Dendritic cell treated with granulocyte-macrophage colony-stimulating factor and Interleukin-4, amounts not matched to agents 40 ng/mL and 50 ng/mL, for 4 days (primary cell): ENCODE data around the gene GOT2.
A peak's percentile ranks its signal among the peaks of the same experiment; 100 is the strongest.

Experiments used
- H3K27ac Mint-ChIP-seq: one replicate; pipeline ENCODE4 v1.8.0; 2022; ENCODE audit warnings: mild to moderate bottlenecking, mixed read lengths
- H3K27me3 Mint-ChIP-seq: one replicate; pipeline ENCODE4 v1.8.0; 2022; ENCODE audit warnings: mild to moderate bottlenecking, mixed read lengths
- H3K36me3 Mint-ChIP-seq: one replicate; pipeline ENCODE4 v1.8.0; 2022; ENCODE audit warnings: low read depth, mixed read lengths
- H3K4me1 Mint-ChIP-seq: one replicate; pipeline ENCODE4 v1.8.0; 2022; ENCODE audit warnings: low read depth, mixed read lengths
- H3K4me3 Mint-ChIP-seq: one replicate; pipeline ENCODE4 v1.8.0; 2022; ENCODE audit warnings: mild to moderate bottlenecking, moderate library complexity, mixed read lengths
- H3K9me3 Mint-ChIP-seq: one replicate; pipeline ENCODE4 v1.8.0; 2022; ENCODE audit warnings: mixed read lengths
- intact Hi-C: fragments of 100-400 bp; cut with micrococcal nuclease; formaldehyde crosslinking; loops from one replicate; pipeline ENCODE4 v1.15.0; 2022

Gene GOT2

DNA sequence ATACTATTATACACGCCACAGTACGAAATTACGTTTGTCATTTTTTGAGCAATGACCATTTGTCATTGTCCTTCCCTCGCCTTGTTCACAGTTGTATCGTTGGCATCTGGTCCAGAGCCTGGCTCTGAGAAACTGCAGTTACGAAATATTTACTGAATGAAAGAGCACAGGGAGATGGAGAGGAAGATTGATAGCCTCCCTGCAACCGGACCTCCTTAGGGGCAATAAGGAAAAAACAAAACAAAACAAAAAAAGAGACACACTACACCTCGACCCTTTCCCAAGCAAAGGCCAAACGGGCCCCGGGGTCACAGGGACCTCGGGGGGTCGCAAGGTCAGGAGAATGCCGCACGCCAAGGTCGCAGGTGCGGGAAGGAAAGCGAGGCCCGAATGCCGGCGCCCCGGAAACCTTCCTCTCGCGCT lies 857 bp downstream of the GOT2 start:
- peaks cover 15% of the 10 kb centered on the region for H3K4me1 Mint-ChIP-seq
- H3K9me3 Mint-ChIP-seq: no peaks in the 10 kb centered on the region
- H3K36me3 Mint-ChIP-seq: peaks cover 15% of the 10 kb centered on the region
- peak overlapping the region; percentile 93 for H3K4me3 Mint-ChIP-seq
- H3K27me3 Mint-ChIP-seq: peaks cover 5% of the 10 kb centered on the region
- peak overlapping the region; percentile 81 for H3K27ac Mint-ChIP-seq
- intact Hi-C loops: loop anchor here (5.0 kb wide), 1 partner anchor 51 kb away; the partner anchor contains the start of gene SLC38A7

DNA sequence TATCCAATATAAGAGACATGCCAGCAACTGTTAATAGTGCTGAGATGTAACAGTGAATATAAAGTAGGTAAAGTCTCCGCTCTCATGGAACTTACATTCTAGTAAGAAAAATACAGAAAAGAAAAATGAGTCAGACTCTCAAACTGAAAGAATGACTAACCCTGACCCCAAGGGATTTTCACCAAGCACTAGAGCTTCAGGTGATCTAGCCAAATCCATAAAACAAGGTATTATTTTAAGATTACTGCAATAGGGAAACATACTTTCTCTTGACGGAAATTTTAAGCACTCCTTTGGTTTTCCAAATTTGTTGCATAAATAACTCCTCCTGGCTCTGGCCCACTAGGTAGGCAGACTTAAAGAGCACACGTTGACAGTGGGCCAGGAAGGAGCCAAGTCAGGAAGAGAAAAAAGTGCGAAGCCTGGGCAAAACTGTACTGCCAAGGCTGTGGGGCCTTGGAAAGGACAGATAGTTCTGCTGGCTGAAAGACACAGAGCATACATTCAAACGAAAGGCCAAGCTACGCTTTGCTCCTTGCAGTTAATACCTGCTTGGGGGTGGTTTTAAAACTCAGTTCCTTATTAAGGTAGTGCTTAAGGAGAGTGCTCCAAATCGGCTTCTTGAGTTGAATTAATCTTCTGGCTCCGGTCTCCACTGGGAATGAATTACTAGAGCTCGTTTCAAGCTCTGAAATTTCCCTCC lies 1.4 kb downstream of the GOT2 start:
- intact Hi-C loops: loop anchor here (5.0 kb wide), 1 partner anchor 50 kb away; the partner anchor contains the start of gene SLC38A7
- peaks cover 15% of the 10 kb centered on the region for H3K36me3 Mint-ChIP-seq
- H3K4me1 Mint-ChIP-seq: peaks cover 15% of the 10 kb centered on the region
- H3K27ac Mint-ChIP-seq: peak overlapping the region; percentile 81
- peak overlapping the region; percentile 93 for H3K4me3 Mint-ChIP-seq
- no peaks in the 10 kb centered on the region for H3K9me3 Mint-ChIP-seq
- peaks cover 3% of the 10 kb centered on the region for H3K27me3 Mint-ChIP-seq

DNA sequence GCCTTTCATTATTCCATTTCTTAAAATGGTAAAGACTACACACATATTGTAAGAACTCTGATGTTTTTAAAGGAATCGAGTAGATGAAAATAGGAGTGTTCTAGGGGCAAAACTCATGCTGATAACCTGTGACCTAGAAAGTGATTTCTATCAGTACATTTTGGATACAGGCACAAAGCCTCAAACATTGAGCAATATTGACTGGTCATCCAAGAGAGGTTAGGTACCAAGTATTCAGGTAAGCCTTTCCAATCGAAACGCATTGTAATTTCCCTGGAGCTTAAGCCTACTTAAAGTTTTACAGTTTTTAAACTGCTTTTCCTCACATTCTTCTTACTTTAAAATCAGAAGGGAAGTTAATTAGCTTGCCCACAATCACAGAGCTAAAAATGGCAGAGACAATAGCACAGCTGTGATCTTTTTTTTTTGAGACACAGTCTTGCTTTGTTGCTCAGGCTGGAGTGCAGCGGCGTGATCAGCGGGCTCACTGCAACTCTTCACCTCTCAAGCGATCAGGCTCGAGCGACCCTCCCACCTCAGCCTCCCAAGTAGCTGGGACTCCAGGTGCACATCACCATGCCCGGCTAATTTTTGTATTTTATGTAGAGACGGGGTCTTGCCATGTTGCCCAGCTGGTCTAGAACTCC lies 3.3 kb downstream of the GOT2 start:
- Mint-ChIP-seq H3K27me3 (no peaks in the 10 kb centered on the region), H3K27ac (no peak overlapping the region), H3K36me3 (peaks cover 15% of the 10 kb centered on the region), H3K4me1 (peaks cover 15% of the 10 kb centered on the region), H3K4me3 (no peak overlapping the region), H3K9me3 (no peaks in the 10 kb centered on the region)
- intact Hi-C loops: loop anchor here (5.0 kb wide), 1 partner anchor 49 kb away; the partner anchor contains the start of gene SLC38A7

DNA sequence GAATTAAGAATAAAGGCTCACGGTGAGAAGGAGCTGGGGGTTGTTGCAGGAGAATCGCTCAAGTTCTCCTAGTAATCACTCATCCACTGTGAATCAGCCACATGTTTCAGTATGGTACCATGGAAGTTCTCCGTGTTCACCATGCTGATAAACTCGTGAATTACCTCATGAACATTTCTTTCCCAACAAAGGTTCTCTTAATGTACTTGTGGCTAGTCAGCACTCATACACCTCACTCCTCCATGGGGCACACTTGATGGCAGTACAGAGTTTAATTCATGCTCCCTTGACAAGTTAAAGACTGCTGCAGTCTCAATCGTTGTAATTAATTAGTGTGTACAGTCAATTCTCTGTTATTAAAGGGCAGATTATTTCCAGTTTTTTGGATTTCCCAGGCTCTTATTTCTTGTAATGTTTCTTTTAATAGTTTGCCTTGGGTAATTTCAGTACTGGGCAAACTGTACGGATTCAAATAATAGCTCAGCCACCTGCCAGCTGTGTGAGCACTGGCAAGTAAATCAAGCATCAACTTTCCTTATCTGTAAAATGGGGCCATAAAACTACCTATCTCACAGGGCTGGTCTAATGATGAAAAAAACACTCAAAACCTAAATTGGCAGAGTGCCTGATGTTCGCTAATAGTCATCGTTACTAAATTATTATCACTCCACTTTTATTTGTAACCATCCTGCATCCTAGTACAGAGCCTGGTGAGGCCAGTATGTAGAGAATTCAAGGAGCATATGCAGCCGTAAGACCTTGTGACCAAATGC lies 6.1 kb downstream of the GOT2 start:
- no peak overlapping the region for H3K4me3 Mint-ChIP-seq
- peaks cover 10% of the 10 kb centered on the region for H3K4me1 Mint-ChIP-seq
- H3K9me3 Mint-ChIP-seq: no peaks in the 10 kb centered on the region
- peaks cover 14% of the 10 kb centered on the region for H3K36me3 Mint-ChIP-seq
- H3K27ac Mint-ChIP-seq: no peak overlapping the region
- no peaks in the 10 kb centered on the region for H3K27me3 Mint-ChIP-seq
- intact Hi-C loops: no loop called here

DNA sequence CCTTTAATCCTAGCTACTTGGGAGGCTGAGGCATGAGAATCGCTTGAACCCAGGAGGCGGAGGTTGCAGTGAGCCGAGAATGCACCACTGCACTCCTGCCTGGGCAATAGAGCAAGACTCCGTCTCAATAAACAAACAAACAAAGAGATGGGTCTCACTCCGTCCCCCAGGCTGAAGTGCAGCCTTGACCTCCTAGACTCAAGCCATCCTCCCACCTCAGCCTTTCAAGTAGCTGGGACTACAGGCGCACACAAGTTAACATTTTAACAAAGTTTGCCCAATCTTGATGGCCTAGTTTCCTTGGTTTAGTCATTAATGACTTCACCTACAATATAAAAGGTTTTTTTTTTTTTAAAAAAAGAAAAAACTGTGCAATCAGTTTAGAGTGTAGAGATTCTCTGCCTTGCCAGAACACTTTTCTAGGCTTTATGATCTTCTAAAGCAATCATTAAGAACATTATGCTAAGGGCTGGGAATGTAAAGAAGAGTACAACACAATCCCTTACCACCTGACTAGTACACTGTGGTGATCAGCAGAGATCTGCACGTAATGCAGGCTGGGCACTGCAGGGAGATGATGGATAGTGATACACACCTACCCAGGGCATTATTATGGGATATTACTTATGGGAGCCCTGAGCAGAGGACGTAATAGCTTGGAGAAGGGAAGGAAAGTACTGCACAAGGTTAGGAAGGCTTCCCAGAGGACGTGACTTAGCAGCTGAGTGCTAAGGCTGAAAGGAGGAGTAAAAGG lies 6.9 kb downstream of the GOT2 start:
- Mint-ChIP-seq H3K4me3 (no peak overlapping the region), H3K9me3 (no peaks in the 10 kb centered on the region), H3K36me3 (peaks cover 18% of the 10 kb centered on the region), H3K27ac (no peak overlapping the region), H3K4me1 (peaks cover 5% of the 10 kb centered on the region), H3K27me3 (no peaks in the 10 kb centered on the region)
- intact Hi-C loops: no loop called here

DNA sequence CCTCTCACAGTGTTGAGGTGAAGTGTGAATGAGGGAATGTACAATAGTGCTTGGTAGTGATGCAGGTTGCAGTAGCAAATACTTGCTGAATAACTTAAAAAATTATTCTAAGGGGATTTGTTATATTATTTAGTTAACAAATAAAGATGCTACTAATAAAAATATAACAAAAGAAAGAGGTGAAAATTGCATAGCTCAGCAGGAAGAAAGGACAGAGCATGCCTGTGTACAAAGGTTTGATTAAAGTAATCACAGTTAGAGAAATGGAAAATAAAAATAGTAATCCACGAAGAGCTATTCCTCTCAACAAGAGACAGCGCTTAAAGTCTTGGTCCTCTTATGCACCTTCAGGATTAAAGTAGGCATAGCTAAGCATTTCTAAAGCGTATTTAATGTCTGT lies 11.0 kb downstream of the GOT2 start:
- no peaks in the 10 kb centered on the region for H3K4me1 Mint-ChIP-seq
- no peak overlapping the region for H3K4me3 Mint-ChIP-seq
- H3K27ac Mint-ChIP-seq: no peak overlapping the region
- H3K27me3 Mint-ChIP-seq: no peaks in the 10 kb centered on the region
- H3K36me3 Mint-ChIP-seq: peaks cover 51% of the 10 kb centered on the region
- intact Hi-C loops: no loop called here
- H3K9me3 Mint-ChIP-seq: no peaks in the 10 kb centered on the region

DNA sequence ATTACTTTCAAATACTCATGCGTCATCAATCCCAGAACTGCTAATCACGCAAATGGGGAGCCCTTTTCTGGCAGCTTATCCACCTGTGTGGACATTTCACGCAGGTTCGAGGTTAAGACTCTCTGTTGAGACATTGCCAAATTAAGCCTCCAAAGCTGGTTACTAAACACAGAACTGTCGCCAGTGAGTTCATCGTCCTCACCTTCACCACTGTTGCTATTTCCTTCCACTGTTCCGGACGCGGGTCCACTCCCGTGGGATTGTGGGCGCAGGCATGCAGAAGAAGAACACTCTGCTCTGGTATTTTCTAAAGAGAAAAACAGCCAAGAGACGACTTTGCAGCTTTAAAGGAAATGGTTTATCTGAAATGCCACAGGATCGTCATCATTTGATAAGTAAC lies 16.1 kb downstream of the GOT2 start:
- Mint-ChIP-seq H3K36me3 (peaks cover 92% of the 10 kb centered on the region), H3K27ac (no peak overlapping the region), H3K9me3 (no peaks in the 10 kb centered on the region), H3K27me3 (no peaks in the 10 kb centered on the region), H3K4me1 (no peaks in the 10 kb centered on the region), H3K4me3 (no peak overlapping the region)
- intact Hi-C loops: no loop called here

DNA sequence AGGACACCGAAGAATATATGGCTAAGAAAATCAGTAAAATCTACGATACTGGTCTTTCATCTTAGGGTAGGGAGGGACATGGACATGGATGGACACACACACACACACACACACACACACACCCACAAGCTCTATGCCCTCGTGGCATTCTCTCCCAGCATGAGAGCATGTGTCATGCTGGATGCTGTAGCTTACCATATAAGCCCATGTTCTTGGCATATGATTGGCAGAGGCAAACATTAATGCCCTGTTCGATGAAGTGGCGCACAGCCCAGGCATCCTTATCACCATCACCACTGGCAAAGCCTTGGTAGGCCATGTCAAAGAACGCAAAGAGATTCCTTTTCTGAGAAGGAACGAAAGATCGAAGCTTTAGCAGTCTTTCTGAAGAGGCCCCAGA lies 17.6 kb downstream of the GOT2 start:
- no peak overlapping the region for H3K27ac Mint-ChIP-seq
- no peaks in the 10 kb centered on the region for H3K27me3 Mint-ChIP-seq
- H3K36me3 Mint-ChIP-seq: peaks cover 96% of the 10 kb centered on the region
- H3K4me3 Mint-ChIP-seq: no peak overlapping the region
- H3K4me1 Mint-ChIP-seq: no peaks in the 10 kb centered on the region
- H3K9me3 Mint-ChIP-seq: no peaks in the 10 kb centered on the region
- intact Hi-C loops: no loop called here

DNA sequence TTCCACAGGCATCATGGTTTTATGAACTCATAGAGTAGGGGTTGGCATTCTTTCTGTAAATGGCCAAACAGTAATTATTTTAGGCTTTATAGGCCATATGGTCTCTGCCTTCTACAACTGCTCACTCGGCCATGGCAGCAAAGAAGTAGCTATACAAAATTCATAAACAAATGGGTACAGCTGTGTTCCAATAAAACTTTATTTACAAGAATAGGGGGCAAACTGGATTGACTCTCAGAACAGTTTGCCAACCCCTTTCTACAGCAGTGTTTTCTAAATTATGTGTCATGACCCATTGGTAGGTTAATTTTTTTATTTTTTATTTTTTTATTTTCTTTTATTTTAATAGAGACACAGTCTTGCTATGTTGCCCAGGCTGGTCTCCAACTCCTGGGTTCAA lies 20.4 kb downstream of the GOT2 start:
- intact Hi-C loops: no loop called here
- Mint-ChIP-seq H3K36me3 (peaks cover 85% of the 10 kb centered on the region), H3K4me1 (no peaks in the 10 kb centered on the region), H3K27me3 (no peaks in the 10 kb centered on the region), H3K27ac (no peak overlapping the region), H3K4me3 (no peak overlapping the region), H3K9me3 (no peaks in the 10 kb centered on the region)

DNA sequence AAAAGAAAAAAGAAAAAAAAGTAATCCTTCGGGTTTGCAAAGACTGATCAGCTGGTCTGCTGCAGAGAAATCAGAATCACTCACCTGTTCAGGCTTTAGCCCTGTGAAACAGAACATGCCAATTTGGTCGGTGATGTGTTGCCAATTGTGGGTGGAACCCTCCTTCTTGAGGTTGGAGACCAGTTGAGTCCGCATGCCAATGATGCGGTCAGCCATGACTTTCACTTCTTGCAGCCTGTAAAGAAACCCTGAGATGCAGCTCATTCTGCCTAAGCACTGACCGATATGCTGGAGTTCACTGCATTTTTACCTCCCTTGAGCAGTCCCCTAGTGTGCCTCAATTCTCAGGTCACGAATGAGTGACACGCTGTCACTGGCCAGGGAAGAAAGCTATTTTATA lies 24.8 kb downstream of the GOT2 start:
- Mint-ChIP-seq H3K9me3 (no peaks in the 10 kb centered on the region), H3K27me3 (no peaks in the 10 kb centered on the region), H3K4me1 (no peaks in the 10 kb centered on the region), H3K4me3 (no peak overlapping the region), H3K36me3 (peaks cover 67% of the 10 kb centered on the region), H3K27ac (no peak overlapping the region)
- intact Hi-C loops: no loop called here

DNA sequence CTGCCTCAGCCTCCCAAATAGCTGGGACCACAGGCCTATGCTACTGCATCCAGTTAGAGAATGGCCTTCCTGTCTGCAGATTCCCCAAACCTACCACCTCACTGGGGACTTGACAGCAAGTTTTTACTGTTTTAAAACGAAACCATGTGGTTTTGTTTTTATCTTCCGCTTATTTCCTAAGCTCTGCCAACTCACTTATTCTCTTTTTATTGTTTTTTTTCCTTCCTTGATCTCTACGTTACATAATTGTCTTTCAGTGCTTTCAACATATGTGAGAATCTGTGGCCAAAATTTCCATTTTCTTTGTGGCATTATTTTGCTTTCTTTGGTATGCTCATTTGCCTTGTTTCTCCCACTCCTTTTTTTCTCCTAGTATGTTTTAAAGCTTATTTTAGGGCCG lies 35.0 kb downstream of the GOT2 start:
- H3K27ac Mint-ChIP-seq: peak overlapping the region; percentile 35

DNA sequence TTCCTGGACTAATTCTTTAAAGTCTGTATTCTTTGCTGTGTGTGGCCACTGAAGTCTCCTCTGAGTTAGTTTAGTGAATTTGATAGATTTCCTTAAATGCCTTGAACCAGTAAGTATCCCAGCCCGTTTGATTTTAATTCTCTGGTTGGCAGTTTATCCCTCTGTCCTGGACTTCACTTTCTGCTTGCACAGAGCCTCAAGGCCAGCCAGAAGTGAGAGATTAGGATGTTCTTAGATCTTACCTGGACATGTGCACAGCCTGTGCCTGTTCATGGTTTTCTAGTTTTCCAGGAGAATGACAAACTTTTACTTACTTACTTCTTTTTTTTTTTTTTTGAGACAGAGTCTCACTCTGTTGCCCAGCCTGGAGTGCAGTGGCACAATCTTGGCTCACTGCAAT lies 38.7 kb downstream of the GOT2 start:
- peaks cover 2% of the 10 kb centered on the region for H3K27me3 Mint-ChIP-seq
- H3K9me3 Mint-ChIP-seq: peaks cover 8% of the 10 kb centered on the region
- intact Hi-C loops: no loop called here
- H3K4me3 Mint-ChIP-seq: no peak overlapping the region
- peaks cover 15% of the 10 kb centered on the region for H3K4me1 Mint-ChIP-seq
- no peak overlapping the region for H3K27ac Mint-ChIP-seq
- no peaks in the 10 kb centered on the region for H3K36me3 Mint-ChIP-seq

More for the DNA sequence above, 35.0 kb downstream of the GOT2 start:
- Mint-ChIP-seq H3K9me3 (peaks cover 10% of the 10 kb centered on the region), H3K27me3 (no peaks in the 10 kb centered on the region), H3K4me1 (peaks cover 15% of the 10 kb centered on the region), H3K4me3 (no peak overlapping the region), H3K36me3 (no peaks in the 10 kb centered on the region)
- intact Hi-C loops: no loop called here

DNA sequence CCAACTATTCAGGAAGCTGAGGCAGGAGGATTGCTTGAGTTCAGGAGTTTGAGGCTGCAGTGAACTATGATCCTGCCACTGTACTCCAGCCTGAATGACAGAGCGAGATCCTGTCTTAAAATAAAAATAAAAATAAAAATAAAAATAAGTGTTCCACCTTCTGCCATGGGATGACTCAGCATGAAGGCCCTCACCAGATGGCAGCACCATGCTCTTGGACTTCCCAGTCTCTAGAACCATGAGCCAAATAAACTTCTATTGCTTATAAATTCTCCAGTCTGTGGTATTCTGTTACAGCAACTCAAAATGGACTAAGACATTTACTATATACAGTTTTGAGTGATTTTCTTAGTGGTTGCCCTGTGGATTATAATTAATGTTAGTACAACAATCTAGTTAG lies 41.7 kb downstream of the GOT2 start:
- Mint-ChIP-seq H3K4me1 (peaks cover 4% of the 10 kb centered on the region), H3K27me3 (peaks cover 5% of the 10 kb centered on the region), H3K36me3 (no peaks in the 10 kb centered on the region), H3K27ac (no peak overlapping the region), H3K9me3 (peaks cover 8% of the 10 kb centered on the region), H3K4me3 (no peak overlapping the region)
- intact Hi-C loops: no loop called here
